HG02763 (cell line): ENCODE results near the gene RGL2.
A peak's percentile ranks its signal among the peaks of the same experiment; 100 is the strongest.
"Not testable (repeated sequence)": the region's sequence is repeated elsewhere in the genome, so short reads cannot be mapped to it uniquely, and the experiment has no call there.

Source experiments
- ATAC-seq: cut with Tn5 transposase; IDR thresholded peaks from one replicate; pipeline ENCODE4 v1.9.1; 2021; ENCODE audit warnings: mild to moderate bottlenecking, moderate library complexity; ENCODE audit not compliant: unreplicated experiment

RGL2 gene

DNA sequence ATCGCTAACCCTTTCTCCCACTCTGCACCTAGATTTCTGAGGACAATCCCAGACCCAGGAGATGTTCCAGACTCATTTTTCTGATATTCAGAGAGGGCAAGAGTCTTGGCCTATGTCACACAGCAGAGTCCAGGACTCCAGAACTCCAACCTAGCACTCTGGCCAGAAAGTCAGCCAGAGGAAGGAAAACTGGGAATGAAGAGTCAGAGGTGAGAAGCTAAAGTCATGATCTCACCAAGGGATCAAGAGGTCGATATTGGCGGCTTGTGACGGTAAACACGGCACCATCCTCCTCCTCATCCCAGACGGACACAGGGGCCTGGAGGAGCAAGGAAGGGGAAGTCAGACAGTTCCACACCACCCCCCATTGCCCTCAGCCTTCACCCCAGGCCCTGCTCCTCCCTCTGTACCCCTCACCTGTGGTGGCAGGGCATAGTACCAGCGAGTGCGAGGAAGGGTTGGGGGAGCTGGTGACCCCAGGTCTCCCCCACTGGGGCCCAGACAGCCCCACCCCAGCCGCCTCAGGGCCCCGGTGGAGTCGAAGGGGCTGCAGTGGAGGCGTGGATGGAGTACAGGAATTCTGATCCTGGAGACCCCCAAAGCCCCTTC lies 1.8 kb downstream of the RGL2 start:
- no peak for ATAC-seq

DNA sequence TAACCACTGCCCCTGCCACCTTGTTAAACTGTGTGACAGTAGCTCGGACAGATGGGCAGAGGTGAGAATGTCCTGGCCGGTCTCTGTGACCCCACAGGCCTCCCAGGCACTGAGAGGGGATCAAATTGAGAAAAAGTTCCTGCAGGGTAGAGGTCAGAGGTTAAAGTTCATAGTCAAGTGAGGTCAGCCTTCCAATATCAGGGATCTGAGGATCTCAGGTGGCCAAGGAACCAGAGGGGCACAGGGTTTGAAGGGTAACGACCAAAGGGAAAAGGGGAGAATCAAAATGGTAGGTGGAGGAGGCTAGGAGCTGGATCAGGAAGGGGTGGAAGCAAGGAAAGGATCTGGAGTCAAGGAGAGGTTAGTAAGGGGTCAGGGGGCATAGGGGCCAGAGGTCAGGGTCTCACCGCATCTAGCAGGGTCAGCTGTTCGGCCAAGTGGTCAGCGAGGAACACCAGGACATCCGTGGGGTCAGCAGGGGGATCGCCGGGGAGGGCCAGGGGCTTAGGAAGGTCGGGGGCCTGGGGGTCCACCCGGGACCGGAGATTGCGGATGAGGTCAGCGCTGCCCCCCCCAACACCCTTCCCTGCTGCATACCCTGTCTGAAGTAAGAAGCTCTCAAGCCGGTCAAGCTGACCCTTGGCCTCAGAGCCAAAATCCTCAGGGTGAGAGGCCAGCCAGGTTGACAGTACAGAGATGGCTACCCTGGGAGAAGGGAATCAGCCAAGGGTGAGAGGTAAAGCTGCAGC lies 2.9 kb downstream of the RGL2 start:
- ATAC-seq: no peak

DNA sequence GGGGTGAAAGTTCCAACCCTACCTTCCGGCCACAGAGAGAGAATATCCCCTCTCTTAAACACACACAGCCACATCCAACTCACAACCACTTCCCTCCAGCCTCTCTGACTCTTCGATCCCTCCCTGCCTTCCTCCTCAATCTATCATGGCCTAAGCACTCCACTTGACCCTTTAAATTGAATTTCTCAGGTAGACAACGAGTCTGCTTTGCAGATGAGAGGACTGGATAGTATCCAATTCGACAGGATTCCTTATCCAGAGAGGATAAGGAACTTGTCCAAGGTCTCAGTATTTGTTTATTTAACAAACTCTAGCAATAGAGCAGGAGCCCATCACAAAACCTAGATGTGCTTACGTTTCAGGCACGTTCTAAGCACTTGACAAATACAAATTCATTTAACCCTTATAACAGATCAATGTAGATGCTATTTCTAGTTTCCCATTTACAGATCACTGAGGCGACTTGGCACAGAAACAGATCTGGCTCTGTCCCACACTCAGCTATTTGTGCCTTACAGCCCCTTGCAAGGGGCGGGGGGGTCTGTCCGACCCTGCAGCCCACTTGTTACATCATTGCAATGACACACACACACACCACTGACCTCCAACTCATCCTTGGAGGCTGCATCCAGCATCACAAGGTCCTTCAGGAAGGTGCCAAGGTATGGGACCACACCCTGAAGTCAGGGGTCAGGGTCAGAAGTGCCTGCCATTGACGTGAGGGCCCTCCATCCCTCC lies 4.5 kb downstream of the RGL2 start:
- ATAC-seq: no peak

DNA sequence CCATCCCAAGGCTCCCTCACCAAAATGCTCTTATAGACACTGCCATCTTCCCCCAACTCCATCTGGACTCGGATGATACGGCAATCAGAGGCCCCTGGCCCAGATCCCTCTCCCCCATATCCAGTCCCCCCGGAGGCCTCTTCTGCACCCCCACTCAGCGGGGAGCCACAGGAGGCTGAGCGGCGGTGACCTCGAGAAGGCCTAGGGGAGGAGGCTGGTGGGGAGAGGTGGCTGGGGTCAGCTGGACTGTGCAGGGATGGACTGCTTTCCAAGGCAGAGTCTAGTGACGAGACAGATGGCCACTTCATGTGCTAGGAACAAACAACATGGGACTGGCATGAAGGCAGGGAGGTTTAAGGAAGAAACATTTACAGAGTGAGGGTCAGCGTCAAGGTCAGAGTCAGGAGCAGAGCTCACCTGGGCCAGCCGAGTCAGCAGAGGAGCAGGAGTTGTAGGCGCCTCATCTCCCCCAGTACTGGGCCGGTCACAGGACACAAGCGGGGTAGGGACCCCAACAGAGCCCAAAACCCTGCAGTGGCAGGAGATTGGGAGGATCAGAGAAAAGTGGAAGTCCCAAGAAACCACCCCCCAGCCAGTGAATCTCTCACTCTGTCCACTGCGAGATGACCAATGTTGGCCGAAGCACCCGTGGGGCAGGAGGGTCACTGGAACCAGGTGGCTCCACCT lies 5.6 kb downstream of the RGL2 start:
- ATAC-seq: no peak

DNA sequence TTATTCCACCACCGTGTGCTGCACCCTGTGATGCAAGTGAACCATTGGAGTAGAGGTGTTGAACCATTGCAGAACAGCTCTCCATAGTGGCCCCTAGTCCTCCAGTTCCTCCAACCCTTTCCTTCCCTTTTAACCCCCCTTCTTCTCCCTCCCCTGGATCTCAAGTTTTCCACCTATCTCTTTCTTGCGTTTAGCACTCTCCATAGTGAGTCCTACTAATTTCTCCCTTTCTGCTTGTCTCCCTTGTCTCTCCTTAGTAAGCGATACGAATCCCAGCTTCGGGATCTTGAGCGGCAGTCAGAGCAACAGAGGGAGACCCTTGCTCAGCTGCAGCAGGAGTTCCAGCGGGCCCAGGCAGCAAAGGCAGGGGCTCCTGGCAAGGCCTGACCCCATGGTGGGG lies 8.3 kb downstream of the RGL2 start:
- no peak for ATAC-seq

DNA sequence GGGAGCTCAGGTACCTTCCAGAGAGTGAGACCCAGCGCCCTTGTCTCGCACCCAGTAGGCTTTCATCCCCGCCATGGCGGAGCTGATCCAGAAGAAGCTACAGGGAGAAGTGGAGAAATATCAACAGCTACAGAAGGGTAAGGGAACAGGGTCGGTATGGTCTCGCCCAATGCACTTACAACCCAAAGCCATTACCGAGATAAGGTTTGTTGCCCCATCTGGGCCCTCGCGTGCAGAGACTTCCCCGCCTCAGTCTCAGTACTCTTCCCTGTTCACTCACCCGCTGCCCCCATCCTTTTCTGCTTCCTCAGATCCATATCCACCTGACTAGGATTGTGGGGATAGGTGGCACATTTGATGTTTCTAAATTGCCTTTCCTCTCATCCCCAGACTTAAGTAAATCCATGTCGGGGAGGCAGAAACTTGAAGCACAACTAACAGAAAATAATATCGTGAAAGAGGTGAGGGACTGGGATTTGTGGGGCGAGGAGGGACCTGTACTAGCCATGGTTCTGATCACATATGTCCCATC lies 8.9 kb downstream of the RGL2 start:
- ATAC-seq: peak; percentile 12

DNA sequence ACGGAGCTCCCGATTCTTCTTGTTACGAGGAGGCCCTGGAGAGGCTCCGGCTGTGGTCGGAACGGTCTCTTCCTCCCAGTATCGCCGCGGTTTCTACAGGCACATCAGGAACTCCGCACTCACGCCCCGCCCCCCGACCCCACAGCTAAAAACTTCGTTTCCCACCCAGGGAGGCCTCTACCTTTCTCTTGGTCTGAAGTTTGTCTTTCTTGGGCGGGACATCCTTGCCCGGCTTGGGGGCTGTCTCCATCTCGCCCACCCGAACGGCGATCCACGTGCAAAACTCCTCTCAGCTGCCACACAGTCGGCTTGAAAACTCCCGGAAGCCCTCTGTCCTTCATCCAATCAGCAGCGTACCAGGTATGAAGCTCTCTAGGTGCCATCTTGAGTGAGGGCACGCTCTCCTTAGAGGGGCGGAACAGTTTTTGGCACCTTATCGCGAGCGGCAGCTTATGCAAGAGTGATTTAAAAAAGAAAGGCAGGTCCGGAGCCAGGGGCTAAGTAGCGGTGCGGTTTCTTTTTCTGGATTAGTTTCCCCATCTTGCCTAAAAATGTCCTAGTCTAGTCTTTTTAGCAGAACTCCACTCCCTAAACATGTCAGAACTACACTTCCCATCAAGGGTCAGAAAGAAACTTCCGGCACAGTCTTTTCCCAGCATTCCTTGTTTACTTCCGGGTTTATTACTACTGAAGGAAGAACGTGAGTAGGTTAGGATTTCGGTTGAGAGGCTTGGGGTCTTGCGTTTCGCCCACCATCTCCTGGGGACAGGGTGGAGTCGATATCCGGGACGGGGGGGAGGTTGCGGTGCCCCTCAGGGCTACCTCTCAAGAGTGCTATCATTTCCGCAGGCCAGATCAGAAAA lies 9.6 kb downstream of the RGL2 start, which contains the start of the genes PFDN6 and WDR46:
Gene PFDN6 (plus strand): TSS at position 681 of the 863 bp plus-strand sequence. CDS start 256 bp downstream, outside the sequence.
Gene WDR46 (minus strand): TSS at position 319 of the 863 bp plus-strand sequence. CDS start 69 bp downstream, at position 250.
- ATAC-seq: peak; percentile 77

DNA sequence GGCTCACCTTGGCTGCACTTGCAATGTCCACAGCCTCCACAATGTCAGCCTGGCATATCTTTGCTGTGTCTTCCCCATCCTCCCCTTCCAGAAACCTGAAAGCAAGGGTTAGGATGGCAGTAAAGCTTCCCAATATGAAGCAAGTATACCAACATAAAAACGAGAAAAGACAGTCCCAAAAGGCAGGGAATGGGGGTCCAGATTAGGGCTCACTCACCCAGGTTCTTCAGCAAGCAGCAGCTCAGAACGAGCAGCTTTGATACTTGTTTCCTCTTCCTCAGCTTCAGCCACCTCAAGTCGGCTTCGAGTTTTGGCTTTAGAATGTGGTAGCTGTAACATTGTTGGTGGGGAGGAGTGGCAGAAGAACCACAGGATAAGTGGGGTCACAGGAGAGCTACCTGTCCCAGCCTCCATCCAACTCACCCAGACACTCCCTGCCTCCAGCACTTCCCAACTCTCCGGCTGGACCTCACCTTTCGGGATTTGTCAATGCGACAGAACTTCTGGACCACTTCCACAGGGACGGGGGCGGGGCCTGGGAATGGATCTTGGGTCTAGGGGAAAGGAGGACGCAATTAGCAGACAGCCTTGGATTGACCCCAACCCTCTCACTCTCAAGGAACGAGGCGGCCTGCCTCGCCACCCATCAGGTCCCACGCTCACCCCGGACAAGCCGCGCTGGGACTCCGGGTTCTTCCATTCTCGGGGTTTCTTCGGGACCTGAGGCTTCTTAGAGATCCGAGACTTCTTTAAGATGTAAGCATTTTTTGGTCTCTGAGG lies 10.4 kb downstream of the RGL2 start:
- ATAC-seq: no peak

DNA sequence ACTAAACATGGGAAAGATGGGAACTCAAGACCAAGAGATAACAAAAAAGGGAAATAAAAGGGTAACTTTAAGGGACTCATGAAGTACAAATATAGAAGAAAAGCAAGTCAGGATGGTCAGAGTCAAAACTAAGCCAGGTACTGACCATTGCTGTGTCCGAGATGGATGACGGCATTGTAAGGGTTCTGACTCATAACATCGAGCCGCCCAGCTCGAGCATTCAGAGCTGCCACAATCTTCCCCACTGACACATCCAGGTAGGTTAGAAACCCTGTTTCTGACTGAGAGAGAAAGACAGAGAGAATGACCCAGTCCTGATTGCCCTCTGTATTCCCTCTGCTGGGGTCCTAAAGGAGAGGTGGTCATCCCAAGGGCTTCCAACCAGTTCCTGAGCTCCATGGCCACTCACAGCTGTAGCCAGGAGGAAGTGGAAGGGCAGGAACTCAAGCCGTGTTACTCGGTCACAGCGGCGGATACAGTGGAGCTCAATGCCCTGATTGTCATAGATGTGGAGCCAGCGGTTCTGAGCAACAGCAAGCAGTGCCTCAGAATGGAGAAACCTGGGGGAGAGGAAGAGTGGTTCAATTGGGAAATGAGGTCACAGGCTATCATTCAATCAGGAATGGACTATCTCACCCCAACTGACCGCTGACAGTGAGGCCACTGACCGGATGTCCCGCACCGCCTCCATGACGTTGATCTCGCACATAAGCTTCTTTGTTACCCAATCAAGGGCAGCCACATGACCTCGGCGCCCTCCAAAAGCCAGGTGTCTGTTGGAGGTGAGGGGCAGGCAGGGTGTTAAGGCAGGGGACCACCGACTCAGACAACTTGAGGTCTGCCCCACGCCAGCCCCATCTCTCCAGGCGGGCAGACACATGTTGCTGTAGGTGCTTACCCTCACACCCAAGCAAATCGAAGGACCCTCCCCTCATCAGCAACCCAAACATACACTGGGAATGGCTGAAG lies 11.5 kb downstream of the RGL2 start:
- ATAC-seq: no peak

DNA sequence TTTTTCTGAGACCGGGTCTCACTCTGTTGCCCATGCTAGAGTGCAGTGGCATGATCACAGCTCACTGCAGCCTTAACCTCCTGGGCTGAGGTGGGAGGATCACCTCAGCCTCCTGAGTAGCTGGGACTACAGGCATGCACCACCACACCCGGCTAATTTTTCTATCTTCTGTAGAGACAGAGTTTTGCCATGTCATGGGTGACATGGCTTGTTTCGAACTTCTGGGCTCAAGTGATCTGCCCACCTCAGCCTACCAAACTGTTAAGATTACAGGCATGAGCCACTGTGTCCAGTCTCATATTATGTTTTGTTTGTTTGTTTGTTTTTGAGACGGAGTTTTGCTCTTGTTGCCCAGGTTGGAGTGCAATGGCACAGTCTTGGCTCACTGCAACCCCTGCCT lies 13.5 kb downstream of the RGL2 start:
- ATAC-seq: not testable (repeated sequence)

DNA sequence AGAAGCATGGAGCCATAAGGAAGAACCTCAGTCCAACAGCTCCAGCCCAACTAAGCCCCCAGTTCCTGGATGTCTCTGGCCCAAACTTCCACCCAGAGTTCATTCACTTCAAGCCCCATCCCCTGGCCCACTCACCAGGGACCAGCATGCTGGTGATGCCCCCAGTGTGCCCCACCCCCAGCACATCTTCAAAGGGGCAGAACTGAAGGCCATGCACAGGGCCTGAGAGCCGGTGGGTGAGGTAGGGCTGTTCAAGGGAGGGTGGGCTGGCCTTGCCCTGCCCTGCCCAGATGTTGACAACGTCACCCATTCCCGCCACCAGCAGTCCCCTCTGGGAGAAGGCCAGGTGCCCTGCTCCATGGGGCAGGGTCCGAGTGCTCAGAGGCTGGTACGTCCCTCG lies 18.2 kb downstream of the RGL2 start:
- ATAC-seq: no peak

DNA sequence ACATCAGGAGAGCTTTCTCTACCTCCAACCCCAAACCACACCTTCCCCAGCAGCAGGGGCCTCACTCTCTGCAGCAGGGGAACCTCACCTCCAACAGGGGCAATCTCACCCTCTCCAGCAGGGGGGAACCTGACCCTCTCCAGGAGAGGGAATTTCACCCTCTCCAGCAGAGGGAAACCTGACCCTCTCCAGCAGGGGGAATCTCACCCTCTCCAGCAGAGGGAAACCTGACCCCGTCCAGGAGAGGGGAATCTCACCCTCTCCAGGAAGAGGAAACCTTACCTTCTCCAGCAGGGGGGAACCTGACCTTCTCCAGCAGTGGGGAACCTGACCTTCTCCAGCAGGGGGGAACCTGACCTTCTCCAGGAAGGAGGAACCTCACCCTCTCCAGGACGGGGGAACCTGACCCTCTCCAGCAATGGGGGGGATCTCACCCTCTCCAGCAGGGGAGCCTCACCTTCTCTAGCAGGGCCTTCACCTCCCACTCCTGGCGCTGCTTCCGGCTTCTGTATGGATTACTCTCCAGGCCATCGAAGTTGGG lies 18.7 kb downstream of the RGL2 start:
- ATAC-seq: no peak

DNA sequence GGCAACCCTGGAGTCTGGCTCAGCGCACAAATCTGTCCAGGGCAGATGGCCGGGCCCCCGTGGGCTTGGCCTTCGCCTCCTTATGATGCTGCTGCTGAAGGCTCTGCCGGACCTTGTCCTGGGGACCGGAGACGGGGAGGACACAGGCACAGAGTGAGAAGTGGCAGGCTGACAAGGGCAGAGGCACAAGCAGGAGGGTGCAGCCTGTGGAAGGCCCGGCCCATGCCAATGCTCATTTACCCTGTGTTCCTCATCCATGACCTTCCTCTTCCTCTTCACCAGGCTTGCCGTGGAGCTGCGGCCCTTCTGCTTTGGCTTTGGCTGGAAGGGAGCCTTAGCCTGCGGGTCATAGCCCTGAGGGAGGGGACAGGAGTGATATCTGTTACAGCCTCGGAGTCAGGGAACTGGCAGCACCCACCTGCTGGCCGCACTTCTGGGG lies 19.5 kb downstream of the RGL2 start:
- ATAC-seq: no peak

DNA sequence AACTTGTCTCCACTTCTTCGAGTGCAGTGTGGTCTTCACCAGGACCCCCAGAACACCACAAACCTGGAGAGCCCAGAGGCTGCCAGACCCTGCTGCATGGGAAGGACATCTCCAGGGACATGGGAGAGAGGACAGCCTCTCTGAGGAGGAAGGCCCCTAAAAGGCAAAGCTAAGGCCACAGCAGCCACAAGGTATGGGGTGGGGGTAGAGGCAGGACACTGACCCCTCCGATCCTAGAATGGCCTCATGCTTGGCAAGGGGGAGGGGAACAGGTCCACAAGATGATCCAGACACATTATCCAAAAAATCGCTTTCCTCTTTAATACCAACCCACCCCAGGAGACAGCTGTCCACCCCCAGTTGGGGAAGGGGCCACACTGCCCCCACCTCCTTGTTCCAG lies 19.9 kb downstream of the RGL2 start:
- ATAC-seq: no peak

DNA sequence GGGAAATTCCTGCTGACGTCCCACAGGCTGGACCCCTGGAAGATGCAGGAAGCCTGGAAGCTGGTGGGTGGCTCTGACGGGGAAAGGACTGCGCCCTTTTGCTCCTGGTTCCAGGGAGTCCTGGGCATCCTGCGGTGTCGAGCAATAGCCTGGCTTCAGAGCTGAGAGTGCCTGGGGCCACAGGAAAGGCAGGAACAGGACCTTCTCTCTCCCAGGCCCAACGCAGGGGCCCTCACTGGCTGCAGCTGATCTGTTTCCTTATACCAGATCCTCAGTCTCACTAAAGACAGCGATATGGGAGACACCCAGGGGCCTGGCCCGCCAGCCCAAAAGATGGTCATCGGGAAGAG lies 20.4 kb downstream of the RGL2 start:
- no peak for ATAC-seq

DNA sequence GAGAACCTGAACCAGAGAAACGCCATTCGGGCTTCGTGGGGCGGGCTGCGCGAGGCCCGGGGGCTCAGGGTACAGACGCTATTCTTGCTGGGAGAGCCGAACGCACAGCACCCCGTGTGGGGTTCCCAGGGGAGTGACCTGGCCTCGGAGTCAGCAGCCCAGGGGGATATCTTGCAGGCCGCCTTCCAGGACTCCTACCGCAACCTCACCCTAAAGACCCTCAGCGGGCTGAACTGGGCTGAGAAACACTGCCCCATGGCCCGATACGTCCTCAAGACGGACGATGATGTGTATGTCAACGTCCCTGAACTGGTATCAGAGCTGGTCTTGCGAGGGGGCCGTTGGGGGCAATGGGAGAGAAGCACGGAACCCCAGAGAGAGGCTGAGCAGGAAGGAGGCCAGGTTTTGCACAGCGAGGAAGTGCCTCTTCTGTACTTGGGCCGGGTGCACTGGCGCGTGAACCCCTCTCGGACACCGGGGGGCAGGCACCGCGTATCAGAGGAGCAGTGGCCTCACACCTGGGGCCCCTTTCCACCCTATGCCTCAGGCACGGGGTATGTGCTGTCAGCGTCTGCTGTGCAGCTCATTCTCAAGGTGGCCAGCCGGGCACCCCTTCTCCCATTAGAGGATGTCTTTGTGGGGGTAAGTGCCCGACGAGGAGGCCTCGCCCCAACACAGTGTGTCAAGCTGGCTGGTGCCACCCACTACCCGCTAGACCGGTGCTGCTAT lies 20.9 kb downstream of the RGL2 start:
- no peak for ATAC-seq
